ENCODE data around the gene EFNA2. TPM values are rescaled to one million over a fixed set of nuclear protein-coding genes. Genes with fewer than 3 reads are reported as not detected.
A peak's percentile ranks its signal among the peaks of the same experiment; 100 is the strongest.

The EFNA2 gene
- total RNA-seq, 3 donors from 2014 or later (not counting 1 experiment from before 2014, with no cell fraction given): not detected

DNA sequence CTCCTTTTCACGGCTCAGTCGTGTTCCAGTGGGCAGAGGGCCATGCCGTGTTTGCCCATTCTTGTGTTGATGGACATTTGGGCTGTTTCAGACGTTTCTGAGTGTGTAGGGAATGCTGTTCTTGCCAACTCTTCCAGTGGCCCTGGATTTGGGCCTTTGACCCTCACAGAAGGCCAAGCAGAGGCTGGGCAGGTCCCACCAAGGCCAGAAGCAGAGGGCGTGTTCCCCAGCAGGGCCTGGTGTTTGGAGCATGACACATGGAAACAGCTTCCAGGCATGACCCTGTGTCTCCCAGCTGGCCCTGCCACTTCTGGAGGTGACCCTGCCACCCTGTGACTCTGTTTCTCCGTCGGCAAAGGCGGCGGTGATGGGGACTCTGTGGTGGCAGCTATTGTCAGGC lies 35.9 kb downstream of the EFNA2 start:
- H3K4me3 Mint-ChIP-seq: no peak overlapping the region
- intact Hi-C loops (cut with micrococcal nuclease): no loop called here
- Histone ChIP-seq H3K27ac (ENCODE audit: low read length) (no peak overlapping the region), H3K4me3 (ENCODE audit: low read length) (no peak overlapping the region), H3K9me3 (ENCODE audit: control insufficient read depth, insufficient read depth, low read length) (no peaks in the 10 kb centered on the region), H3K4me1 (ENCODE audit: control insufficient read depth, insufficient read depth, low read length) (peaks cover 9% of the 10 kb centered on the region), H3K36me3 (ENCODE audit: control insufficient read depth, insufficient read depth, low read length) (no peaks in the 10 kb centered on the region), H3K27me3 (ENCODE audit: control insufficient read depth, insufficient read depth, low read length) (peaks cover 29% of the 10 kb centered on the region)
- H3K9me3 Mint-ChIP-seq: no peaks in the 10 kb centered on the region
- TF ChIP-seq, protein P1, sequence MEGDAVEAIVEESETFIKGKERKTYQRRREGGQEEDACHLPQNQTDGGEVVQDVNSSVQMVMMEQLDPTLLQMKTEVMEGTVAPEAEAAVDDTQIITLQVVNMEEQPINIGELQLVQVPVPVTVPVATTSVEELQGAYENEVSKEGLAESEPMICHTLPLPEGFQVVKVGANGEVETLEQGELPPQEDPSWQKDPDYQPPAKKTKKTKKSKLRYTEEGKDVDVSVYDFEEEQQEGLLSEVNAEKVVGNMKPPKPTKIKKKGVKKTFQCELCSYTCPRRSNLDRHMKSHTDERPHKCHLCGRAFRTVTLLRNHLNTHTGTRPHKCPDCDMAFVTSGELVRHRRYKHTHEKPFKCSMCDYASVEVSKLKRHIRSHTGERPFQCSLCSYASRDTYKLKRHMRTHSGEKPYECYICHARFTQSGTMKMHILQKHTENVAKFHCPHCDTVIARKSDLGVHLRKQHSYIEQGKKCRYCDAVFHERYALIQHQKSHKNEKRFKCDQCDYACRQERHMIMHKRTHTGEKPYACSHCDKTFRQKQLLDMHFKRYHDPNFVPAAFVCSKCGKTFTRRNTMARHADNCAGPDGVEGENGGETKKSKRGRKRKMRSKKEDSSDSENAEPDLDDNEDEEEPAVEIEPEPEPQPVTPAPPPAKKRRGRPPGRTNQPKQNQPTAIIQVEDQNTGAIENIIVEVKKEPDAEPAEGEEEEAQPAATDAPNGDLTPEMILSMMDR (IDR thresholded peaks at IDR 0.05): no peak
- DNase-seq: no peak
- H3K27ac Mint-ChIP-seq: no peak overlapping the region
- ATAC-seq: no peak
- H3K27me3 Mint-ChIP-seq (ENCODE audit: low read depth in 2 of 2): peaks cover 26 to 27% of the 10 kb centered on the region in 2 donors
- H3K36me3 Mint-ChIP-seq: no peaks in the 10 kb centered on the region
- H3K4me1 Mint-ChIP-seq: no peaks in the 10 kb centered on the region
- WGBS (ENCODE audit: insufficient coverage): 90% methylated on average over 9 of the region's 9 CpGs

DNA sequence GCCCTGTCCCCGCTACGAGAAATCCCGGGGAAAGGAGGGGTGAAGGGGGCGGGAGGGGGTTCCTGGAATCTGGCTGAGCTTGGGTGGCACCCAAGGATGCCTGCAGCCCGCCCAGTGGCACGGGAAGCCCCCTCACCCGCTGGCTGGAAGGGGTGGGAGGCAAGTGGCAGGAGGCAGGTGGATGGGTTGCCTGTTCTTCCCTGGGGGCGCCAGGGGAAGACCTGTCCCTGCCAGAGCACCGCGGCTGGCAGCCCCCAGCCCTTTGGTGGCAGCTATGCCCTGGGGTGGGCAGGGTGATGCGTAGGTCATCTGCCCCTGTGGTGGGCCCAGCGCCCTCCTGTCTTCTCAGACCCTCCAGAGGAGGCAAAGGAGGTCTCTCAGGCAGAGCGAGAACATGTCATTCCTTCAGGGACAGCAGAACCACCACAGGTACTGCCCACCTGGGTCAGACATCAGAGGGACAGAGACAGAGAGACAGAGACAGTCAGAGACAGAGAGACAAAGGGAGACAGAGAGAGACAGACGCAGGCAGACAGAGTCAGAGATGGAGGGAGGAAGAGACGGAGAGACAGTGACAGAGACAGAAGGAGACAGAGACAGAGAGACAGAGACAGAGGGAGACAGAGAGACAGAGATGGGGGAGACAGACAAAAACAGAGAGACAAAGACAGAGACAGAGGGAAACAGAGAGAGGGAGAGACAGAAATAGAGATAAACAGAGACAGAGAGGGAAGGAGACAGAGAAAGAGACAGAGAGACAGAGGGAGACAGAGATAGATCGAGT lies 36.7 kb downstream of the EFNA2 start:
- no peaks in the 10 kb centered on the region for H3K9me3 Mint-ChIP-seq
- H3K4me1 ChIP-seq (ENCODE audit: control insufficient read depth, insufficient read depth, low read length): peaks cover 9% of the 10 kb centered on the region
- TF ChIP-seq, protein P1 (IDR thresholded peaks at IDR 0.05): no peak
- no peak for DNase-seq
- H3K4me3 Mint-ChIP-seq: no peak overlapping the region
- no peaks in the 10 kb centered on the region for H3K36me3 Mint-ChIP-seq
- H3K9me3 ChIP-seq (ENCODE audit: control insufficient read depth, insufficient read depth, low read length): no peaks in the 10 kb centered on the region
- 88% methylated on average over 16 of the region's 16 CpGs for WGBS (ENCODE audit: insufficient coverage)
- no peaks in the 10 kb centered on the region for H3K36me3 ChIP-seq (ENCODE audit: control insufficient read depth, insufficient read depth, low read length)
- no peak overlapping the region for H3K27ac ChIP-seq (ENCODE audit: low read length)
- no peak overlapping the region for H3K27ac Mint-ChIP-seq
- no peaks in the 10 kb centered on the region for H3K4me1 Mint-ChIP-seq
- H3K27me3 Mint-ChIP-seq (ENCODE audit: low read depth in 2 of 2): peaks cover 23 to 26% of the 10 kb centered on the region in 2 donors
- peaks cover 26% of the 10 kb centered on the region for H3K27me3 ChIP-seq (ENCODE audit: control insufficient read depth, insufficient read depth, low read length)
- ATAC-seq: no peak
- H3K4me3 ChIP-seq (ENCODE audit: low read length): no peak overlapping the region
- intact Hi-C loops (cut with micrococcal nuclease): no loop called here

DNA sequence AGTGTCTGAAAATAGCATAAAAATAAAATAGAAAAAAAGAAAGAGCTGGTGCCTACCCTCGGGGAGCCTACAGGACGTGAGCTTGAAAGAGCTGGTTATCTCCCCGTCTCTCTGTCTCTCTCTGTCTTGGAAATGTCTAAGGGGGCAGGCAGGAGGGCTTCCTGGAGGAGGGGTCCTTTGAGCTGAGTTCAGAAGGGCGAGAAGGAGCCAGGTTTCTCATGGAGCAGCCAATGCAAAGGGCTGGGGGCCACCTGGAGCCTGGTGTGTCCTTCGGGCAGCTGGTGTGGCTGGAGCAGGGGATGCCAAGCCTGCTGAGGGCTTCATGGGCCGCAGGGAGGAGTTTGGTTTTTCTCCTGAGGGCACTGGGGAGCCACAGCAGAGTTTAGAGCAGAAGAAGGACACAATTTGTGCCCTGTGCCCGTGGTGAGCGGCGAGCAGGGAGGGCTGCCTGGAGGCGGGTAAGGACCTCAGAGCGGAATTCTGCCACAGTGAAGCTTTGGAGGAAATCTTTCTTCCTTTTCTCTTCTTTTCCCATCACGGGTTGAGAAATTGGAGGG lies 38.7 kb downstream of the EFNA2 start:
- peaks cover 23% of the 10 kb centered on the region for H3K27me3 ChIP-seq (ENCODE audit: control insufficient read depth, insufficient read depth, low read length)
- H3K27ac ChIP-seq (ENCODE audit: low read length): no peak overlapping the region
- no peaks in the 10 kb centered on the region for H3K4me1 Mint-ChIP-seq
- intact Hi-C loops (cut with micrococcal nuclease): no loop called here
- peak overlapping the region; percentile 13 for H3K4me3 Mint-ChIP-seq
- no peaks in the 10 kb centered on the region for H3K36me3 Mint-ChIP-seq
- no peaks in the 10 kb centered on the region for H3K36me3 ChIP-seq (ENCODE audit: control insufficient read depth, insufficient read depth, low read length)
- H3K9me3 ChIP-seq (ENCODE audit: control insufficient read depth, insufficient read depth, low read length): no peaks in the 10 kb centered on the region
- no peaks in the 10 kb centered on the region for H3K9me3 Mint-ChIP-seq
- no peak for DNase-seq
- TF ChIP-seq, protein P1 (IDR thresholded peaks at IDR 0.05): no peak
- H3K27me3 Mint-ChIP-seq (ENCODE audit: low read depth in 2 of 2): peaks cover 18 to 21% of the 10 kb centered on the region in 2 donors
- H3K27ac Mint-ChIP-seq: no peak overlapping the region
- ATAC-seq: no peak
- H3K4me3 ChIP-seq (ENCODE audit: low read length): no peak overlapping the region
- 81% methylated on average over 11 of the region's 12 CpGs for WGBS (ENCODE audit: insufficient coverage)
- peaks cover 9% of the 10 kb centered on the region for H3K4me1 ChIP-seq (ENCODE audit: control insufficient read depth, insufficient read depth, low read length)

Measured in natural killer cell (primary cell).